ENCODE results near the gene EMD. TPM values are rescaled to one million over a fixed set of nuclear protein-coding genes. Genes with fewer than 3 reads are reported as not detected.

The EMD gene
- total and polyA plus RNA-seq, 10 of the 15 experiments (the other 5 are each of a cell fraction or from before 2014, with no cell fraction given): 0.76 to 100 (median 43.2) TPM

- in situ Hi-C loops (cut with MboI) (loop anchor here (5.0 kb wide), 2 partner anchors 163 to 442 kb away; no protein-coding TSS in a partner anchor), intact Hi-C loops (cut with micrococcal nuclease; ENCODE audit: unreplicated experiment) (loop anchor here (5.0 to 10.0 kb wide), 2 partner anchors 50 to 447 kb away; partner anchors contain the start of genes ARHGAP4 and ATP6AP1)
- H3K27me3 ChIP-seq (replicated peaks in 1 of 2; ENCODE audit: control insufficient read depth in 2 of 2, insufficient read depth in 2 of 2, low read length in 1 of 2): no peaks in the 10 kb centered on the region
- H3K27ac ChIP-seq (ENCODE audit: control insufficient read depth, insufficient read depth): no peak within 1 kb of the TSS
- DNase-seq (ENCODE audit: low read depth, low spot score): no peak
- CTCF ChIA-PET: interaction anchor here (0.9 to 2.0 kb wide), 14 partner anchors 8 to 173 kb away, joined by 3 to 21 read pairs (median 8); partner anchors contain the start of genes ATP6AP1 and IKBKG
- peak within 1 kb of the TSS; percentile 55 for H3K4me2 ChIP-seq (ENCODE audit: control insufficient read depth, insufficient read depth)
- no TSS peak for BruUV-seq (replicated peaks)
- H4K20me1 ChIP-seq (ENCODE audit: control insufficient read depth, insufficient read depth): no peaks in the 10 kb centered on the region
- H3K36me3 ChIP-seq (ENCODE audit: control insufficient read depth in 2 of 2, insufficient read depth in 2 of 2, low read length in 1 of 2): no peaks in the 10 kb centered on the region
- H3K79me2 ChIP-seq (ENCODE audit: control insufficient read depth, insufficient read depth, low read length): peaks cover 20% of the 10 kb centered on the region
- FAIRE-seq: no peak
- peak within 1 kb of the TSS; percentile 61; the same call in 1 of the 2 replicates for H3K4me3 ChIP-seq
- RAD21 ChIA-PET (ENCODE audit: unreplicated experiment): interaction anchor here (0.9 to 2.4 kb wide), 8 partner anchors 9 to 162 kb away, joined by 3 to 12 read pairs (median 4); no protein-coding TSS in a partner anchor
- SMC1A ChIA-PET (ENCODE audit: uncharacterized antibody, unreplicated experiment): interaction anchor here (1.4 to 2.0 kb wide), 3 partner anchors 8 to 158 kb away, joined by 4 to 10 read pairs (median 7); partner anchors contain the start of gene RPL10
- no peak for ATAC-seq
- H3K4me1 ChIP-seq (ENCODE audit: control insufficient read depth, insufficient read depth, low read length): peaks cover 11% of the 10 kb centered on the region
- peak within 1 kb of the TSS; percentile 2; the same call in 1 of the 2 replicates for H3K9ac ChIP-seq (ENCODE audit: control insufficient read depth, insufficient read depth, low read length)
- POLR2A ChIA-PET: interaction anchor here (0.6 to 1.8 kb wide), 4 partner anchors 9 to 153 kb away, joined by 3 to 6 read pairs (median 6); partner anchors contain the start of gene RPL10
- 29% methylated on average over 60 of the region's 95 CpGs for WGBS (ENCODE audit: insufficient coverage, insufficient replicate concordance, low lambda C conversion rate, missing lambda C conversion rate)
- H3K9me3 ChIP-seq (replicated peaks; ENCODE audit: control insufficient read depth, insufficient read depth, low read length): no peaks in the 10 kb centered on the region; the same call in 2 of the 3 replicates
- peak within 1 kb of the TSS; percentile 41; the same call in 1 of the 2 replicates for H2AFZ ChIP-seq (ENCODE audit: control insufficient read depth, low read depth, low read length)
- TF ChIP-seq ATF7 (IDR thresholded peaks at IDR 0.05; ENCODE audit: low read depth): no peak
- TF ChIP-seq KLF5 (IDR thresholded peaks at IDR 0.05; ENCODE audit: partially characterized antibody): no peak
- TF ChIP-seq, protein P1, sequence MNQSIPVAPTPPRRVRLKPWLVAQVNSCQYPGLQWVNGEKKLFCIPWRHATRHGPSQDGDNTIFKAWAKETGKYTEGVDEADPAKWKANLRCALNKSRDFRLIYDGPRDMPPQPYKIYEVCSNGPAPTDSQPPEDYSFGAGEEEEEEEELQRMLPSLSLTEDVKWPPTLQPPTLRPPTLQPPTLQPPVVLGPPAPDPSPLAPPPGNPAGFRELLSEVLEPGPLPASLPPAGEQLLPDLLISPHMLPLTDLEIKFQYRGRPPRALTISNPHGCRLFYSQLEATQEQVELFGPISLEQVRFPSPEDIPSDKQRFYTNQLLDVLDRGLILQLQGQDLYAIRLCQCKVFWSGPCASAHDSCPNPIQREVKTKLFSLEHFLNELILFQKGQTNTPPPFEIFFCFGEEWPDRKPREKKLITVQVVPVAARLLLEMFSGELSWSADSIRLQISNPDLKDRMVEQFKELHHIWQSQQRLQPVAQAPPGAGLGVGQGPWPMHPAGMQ (IDR thresholded peaks at IDR 0.05; ENCODE audit: borderline replicate concordance): no peak
- TF ChIP-seq, protein P2, sequence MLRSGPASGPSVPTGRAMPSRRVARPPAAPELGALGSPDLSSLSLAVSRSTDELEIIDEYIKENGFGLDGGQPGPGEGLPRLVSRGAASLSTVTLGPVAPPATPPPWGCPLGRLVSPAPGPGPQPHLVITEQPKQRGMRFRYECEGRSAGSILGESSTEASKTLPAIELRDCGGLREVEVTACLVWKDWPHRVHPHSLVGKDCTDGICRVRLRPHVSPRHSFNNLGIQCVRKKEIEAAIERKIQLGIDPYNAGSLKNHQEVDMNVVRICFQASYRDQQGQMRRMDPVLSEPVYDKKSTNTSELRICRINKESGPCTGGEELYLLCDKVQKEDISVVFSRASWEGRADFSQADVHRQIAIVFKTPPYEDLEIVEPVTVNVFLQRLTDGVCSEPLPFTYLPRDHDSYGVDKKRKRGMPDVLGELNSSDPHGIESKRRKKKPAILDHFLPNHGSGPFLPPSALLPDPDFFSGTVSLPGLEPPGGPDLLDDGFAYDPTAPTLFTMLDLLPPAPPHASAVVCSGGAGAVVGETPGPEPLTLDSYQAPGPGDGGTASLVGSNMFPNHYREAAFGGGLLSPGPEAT (IDR thresholded peaks at IDR 0.05; ENCODE audit: low read depth): no peak
- TF ChIP-seq TCF3 (IDR thresholded peaks at IDR 0.05; ENCODE audit: borderline replicate concordance, insufficient read depth, low read depth, low read length): no peak
- TF ChIP-seq MTA2 (IDR thresholded peaks at IDR 0.05; ENCODE audit: low read depth): no peak
- no peak for TF ChIP-seq ZBTB40 (IDR thresholded peaks at IDR 0.05; ENCODE audit: borderline replicate concordance)
- no peak for TF ChIP-seq RCOR1 (conservative IDR thresholded peaks at IDR 0.05; ENCODE audit: low read depth, low read length)
- no peak for TF ChIP-seq HCFC1 (IDR thresholded peaks at IDR 0.05; ENCODE audit: low read length)
- TF ChIP-seq FOS (IDR thresholded peaks at IDR 0.05; ENCODE audit: borderline replicate concordance, extremely low read depth, insufficient read length): no peak
- TF ChIP-seq, protein P3, sequence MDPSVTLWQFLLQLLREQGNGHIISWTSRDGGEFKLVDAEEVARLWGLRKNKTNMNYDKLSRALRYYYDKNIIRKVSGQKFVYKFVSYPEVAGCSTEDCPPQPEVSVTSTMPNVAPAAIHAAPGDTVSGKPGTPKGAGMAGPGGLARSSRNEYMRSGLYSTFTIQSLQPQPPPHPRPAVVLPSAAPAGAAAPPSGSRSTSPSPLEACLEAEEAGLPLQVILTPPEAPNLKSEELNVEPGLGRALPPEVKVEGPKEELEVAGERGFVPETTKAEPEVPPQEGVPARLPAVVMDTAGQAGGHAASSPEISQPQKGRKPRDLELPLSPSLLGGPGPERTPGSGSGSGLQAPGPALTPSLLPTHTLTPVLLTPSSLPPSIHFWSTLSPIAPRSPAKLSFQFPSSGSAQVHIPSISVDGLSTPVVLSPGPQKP (IDR thresholded peaks at IDR 0.05; ENCODE audit: low read depth, low read length): no peak
- TF ChIP-seq SP1 (IDR thresholded peaks at IDR 0.05; ENCODE audit: low read depth, low read length): no peak
- TF ChIP-seq MEF2B (IDR thresholded peaks at IDR 0.05; ENCODE audit: partially characterized antibody, poor library complexity, severe bottlenecking): no peak
Measured at GRCh38 chrX:154374313-154375155, 4.6 kb upstream of the EMD start, which contains the start of gene FLNA. Gene FLNA, minus strand, starts transcription at chrX:154374634. Its CDS starts 3,389 bp downstream, at chrX:154371245.
